K562 (cell line): ENCODE results near the gene YIF1A. TPM values are rescaled to one million over a fixed set of nuclear protein-coding genes. Genes with fewer than 3 reads are reported as not detected.
"Not testable (repeated sequence)": the region's sequence is repeated elsewhere in the genome, so short reads cannot be mapped to it uniquely, and the experiment has no call there.

Experiments
- ATAC-seq: fragments of 200-7000 bp; cut with Tn5 transposase; 3 replicates; pipeline ENCODE4 v1.9.1; 2020; ENCODE audit warnings: moderate library complexity
- BruUV-seq: library from RNA; stranded (reverse); fragments of 400-500 nt; replicated peaks from 2 replicates; lab custom pipeline; 2021; lab: Mats Ljungman, UMichigan
- CTCF ChIA-PET: fragments of 300-600 bp; formaldehyde crosslinking; extraction: SDS; loops from one replicate; lab custom pipeline; 2021; ENCODE audit warnings: low intra/inter-chr PET ratio; lab: Yijun Ruan, JAX
- POLR2A ChIA-PET: fragments of 300-600, 350-650 bp; sonication (Branson Sonifier 250); formaldehyde crosslinking; extraction: SDS; loops from one replicate; lab custom pipeline; 2021; ENCODE audit warnings: antibody characterized with exemption, inconsistent platforms; lab: Yijun Ruan, JAX
- DNase-seq, 4 experiments: peaks; one replicate each; pipeline versions ENCODE4 v3.0.0 to v3.0.0-alpha.2; 2011 to 2018; ENCODE audit warnings: low spot score in 3 of 4, mixed read lengths in 3 of 4; ENCODE audit errors: extremely low read depth in 1 of 4
- FAIRE-seq: peaks from 2 replicates; lab custom pipeline; 2011; peaks lifted over from hg19 to GRCh38; lab: Jason Lieb, UNC
- H2AFZ ChIP-seq: 2 replicates; pipeline ENCODE4 v1.6.0; 2011; ENCODE audit warnings: low read depth, low read length, control low read depth, inconsistent platforms
- H3K27ac ChIP-seq: fragments of 200-600 bp; 3 replicates; pipeline ENCODE4 v1.8.0; 2011; ENCODE audit warnings: low read depth, mild to moderate bottlenecking, control low read depth, inconsistent platforms, low read length, moderate library complexity, mixed read lengths; ENCODE audit errors: extremely low read depth
- H3K27me3 ChIP-seq, 2 experiments: fragments of 300-600 bp in 1 of 2; 2 replicates in 1 of 2; 3 replicates in 1 of 2; pipeline versions ENCODE4 v1.6.0 to v1.8.0; 2011; ENCODE audit warnings: inconsistent platforms in 2 of 2, low read length in 2 of 2, mild to moderate bottlenecking in 1 of 2, mixed read lengths in 1 of 2, moderate library complexity in 1 of 2; ENCODE audit not compliant: control insufficient read depth in 2 of 2, insufficient read depth in 2 of 2
- H3K36me3 ChIP-seq: fragments of 300-600 bp; 3 replicates; pipeline ENCODE4 v1.8.0; 2011; ENCODE audit warnings: mild to moderate bottlenecking, low read length, inconsistent platforms; ENCODE audit not compliant: control insufficient read depth, insufficient read depth
- H3K4me1 ChIP-seq, 2 experiments: fragments of 200-600 bp in 1 of 2; replicated peaks in 1 of 2; 2 replicates in 1 of 2; 3 replicates in 1 of 2; pipeline versions ENCODE4 v1.5.1 to v1.8.0; 2011; ENCODE audit warnings: inconsistent platforms in 2 of 2, low read length in 2 of 2, mild to moderate bottlenecking in 1 of 2, mixed read lengths in 1 of 2, moderate library complexity in 1 of 2; ENCODE audit not compliant: control insufficient read depth in 2 of 2, insufficient read depth in 2 of 2
- H3K4me2 ChIP-seq: 2 replicates; pipeline ENCODE4 v1.6.1; 2011; ENCODE audit warnings: low read length, control low read depth, inconsistent platforms, mixed read lengths; ENCODE audit not compliant: insufficient read depth
- H3K4me3 ChIP-seq: fragments of 200-600 bp; sonication (generic), shearing (Covaris generic); 2 replicates; pipeline ENCODE4 v1.5.1; 2016; ENCODE audit warnings: control low read depth, inconsistent platforms
- H3K79me2 ChIP-seq: fragments of 200-600 bp; 3 replicates; pipeline ENCODE4 v1.8.0; 2011; ENCODE audit warnings: low read length, inconsistent platforms; ENCODE audit not compliant: control insufficient read depth, insufficient read depth
- H3K9ac ChIP-seq, 2 experiments: 2 replicates each; pipeline versions ENCODE4 v1.6.0 to v1.6.1; 2011; ENCODE audit warnings: low read depth in 2 of 2, low read length in 2 of 2, control low read depth in 1 of 2, inconsistent platforms in 1 of 2, mild to moderate bottlenecking in 1 of 2, mixed read lengths in 1 of 2; ENCODE audit not compliant: insufficient read depth in 1 of 2
- H3K9me1 ChIP-seq: one replicate; pipeline ENCODE4 v1.6.0; 2011; ENCODE audit warnings: inconsistent platforms, mild to moderate bottlenecking, low read length, moderate library complexity; ENCODE audit not compliant: control insufficient read depth, insufficient read depth
- H3K9me3 ChIP-seq: replicated peaks from 2 replicates; pipeline ENCODE4 v1.5.1; 2011; ENCODE audit warnings: low read depth, low read length, inconsistent platforms; ENCODE audit not compliant: control insufficient read depth, insufficient read depth
- H4K20me1 ChIP-seq: replicated peaks from 2 replicates; pipeline ENCODE4 v1.6.1; 2011; ENCODE audit warnings: low read length, inconsistent platforms, mixed read lengths; ENCODE audit not compliant: control insufficient read depth, insufficient read depth
- HEY1 ChIP-seq: fragments of 250-450 bp; sonication (Bioruptor Pico); IDR thresholded peaks from 2 replicates; pipeline ENCODE4 v1.5.0; 2020; ENCODE audit warnings: mild to moderate bottlenecking, moderate library complexity, borderline replicate concordance
- HNRNPUL1 ChIP-seq: fragments of 200-400 bp; formaldehyde crosslinking; IDR thresholded peaks from 2 replicates; pipeline ENCODE4 v1.6.1; 2017; ENCODE audit warnings: low read length
- MTF1 ChIP-seq: fragments of 250-450 bp; sonication (Bioruptor Pico); IDR thresholded peaks from 2 replicates; pipeline ENCODE4 v1.9.0; 2021; ENCODE audit warnings: moderate library complexity, mild to moderate bottlenecking, inconsistent platforms, borderline replicate concordance
- POLR3G ChIP-seq: IDR thresholded peaks from 2 replicates; pipeline ENCODE4 v1.6.1; 2011; ENCODE audit not compliant: insufficient read length, insufficient replicate concordance; ENCODE audit errors: extremely low read depth
- SUPT5H ChIP-seq: fragments of 450-650 bp; IDR thresholded peaks from 2 replicates; pipeline ENCODE4 v1.6.1; 2016
- TAF7 ChIP-seq: fragments of 450-650 bp; IDR thresholded peaks from 2 replicates; pipeline ENCODE4 v1.6.1; 2016; ENCODE audit warnings: missing genetic modification characterization, missing compliant biosample characterization
- THRAP3 ChIP-seq: fragments of 450-650 bp; IDR thresholded peaks from 2 replicates; pipeline ENCODE4 v1.6.1; 2016; ENCODE audit warnings: mild to moderate bottlenecking, inconsistent platforms, borderline replicate concordance
- TRIM28 ChIP-seq: fragments of 450-650 bp; IDR thresholded peaks from 2 replicates; pipeline ENCODE4 v1.6.1; 2017
- ZFPM2 ChIP-seq: fragments of 250-450 bp; sonication (Bioruptor Pico); IDR thresholded peaks from 2 replicates; pipeline ENCODE4 v1.5.1; 2022; ENCODE audit warnings: mild to moderate bottlenecking
- WGBS: fragments of 100-300 bp; shearing (Covaris generic); methylation state at CpG from one replicate; pipeline ENCODE4 v1.1.6; 2016; ENCODE audit warnings: low coverage, mixed read lengths; ENCODE audit not compliant: insufficient coverage; ENCODE audit errors: missing lambda C conversion rate; 5-methylcytosine and 5-hydroxymethylcytosine counted together
- in situ Hi-C: fragments of 300-500 bp; cut with MboI; formaldehyde crosslinking; loops from 4 replicates; pipeline ENCODE4 v1.15.0; 2018; ENCODE audit warnings: inconsistent platforms, mixed read lengths
- intact Hi-C: fragments of 100-400 bp; cut with micrococcal nuclease; formaldehyde crosslinking; loops from 2 replicates; pipeline ENCODE4 v1.14.2; 2022
- polyA plus RNA-seq, 8 experiments: library from polyadenylated mRNA; depleted of rRNA in 4 of 8; stranded (reverse) in 5 of 8; unstranded in 3 of 8; fragments of >200 nt; fragmentation: Nextera tagmentation in 2 of 8; fragmentation: Illumina TruSeq in 1 of 8; extraction: Ambion mirVana in 2 of 8; extraction: Trizol in 1 of 8; gene quantifications; 2 replicates each; pipeline versions ENCODE4 v1.2.1 to v1.2.3, GENCODE V29; 2011 to 2014; ENCODE audit warnings: inconsistent platforms in 1 of 8, missing spikeins in 1 of 8
- total RNA-seq, 7 experiments: library from RNA; depleted of rRNA in 6 of 7; stranded (reverse); fragments of >200 nt in 6 of 7; fragmentation: Illumina TruSeq in 2 of 7; extraction: Trizol in 2 of 7; gene quantifications; 2 replicates each; pipeline versions ENCODE4 v1.2.1 to v1.2.3, GENCODE V29; 2011 to 2021; ENCODE audit warnings: low replicate concordance in 1 of 7
- TF ChIP-seq, protein P1 (sequence below): fragments of 450-650 bp; formaldehyde crosslinking; IDR thresholded peaks from 2 replicates; pipeline ENCODE4 v1.4.0; 2022; ENCODE audit warnings: missing genetic modification characterization
- TF ChIP-seq, protein P2 (sequence below): fragments of 200-800 bp; sonication (Bioruptor generic); IDR thresholded peaks from 2 replicates; pipeline ENCODE4 v1.6.1; 2017; ENCODE audit warnings: missing genetic modification characterization, missing compliant biosample characterization
- TF ChIP-seq, protein P3 (sequence below): IDR thresholded peaks from 3 replicates; pipeline ENCODE4 v1.6.1; 2011; ENCODE audit warnings: borderline replicate concordance, mild to moderate bottlenecking; ENCODE audit not compliant: insufficient read length, insufficient read depth

Gene YIF1A
- total and polyA plus RNA-seq, 9 of the 15 experiments (the other 6 are each of a cell fraction or from before 2014, with no cell fraction given), result 8.6 to 121 (median 77.2) TPM

DNA sequence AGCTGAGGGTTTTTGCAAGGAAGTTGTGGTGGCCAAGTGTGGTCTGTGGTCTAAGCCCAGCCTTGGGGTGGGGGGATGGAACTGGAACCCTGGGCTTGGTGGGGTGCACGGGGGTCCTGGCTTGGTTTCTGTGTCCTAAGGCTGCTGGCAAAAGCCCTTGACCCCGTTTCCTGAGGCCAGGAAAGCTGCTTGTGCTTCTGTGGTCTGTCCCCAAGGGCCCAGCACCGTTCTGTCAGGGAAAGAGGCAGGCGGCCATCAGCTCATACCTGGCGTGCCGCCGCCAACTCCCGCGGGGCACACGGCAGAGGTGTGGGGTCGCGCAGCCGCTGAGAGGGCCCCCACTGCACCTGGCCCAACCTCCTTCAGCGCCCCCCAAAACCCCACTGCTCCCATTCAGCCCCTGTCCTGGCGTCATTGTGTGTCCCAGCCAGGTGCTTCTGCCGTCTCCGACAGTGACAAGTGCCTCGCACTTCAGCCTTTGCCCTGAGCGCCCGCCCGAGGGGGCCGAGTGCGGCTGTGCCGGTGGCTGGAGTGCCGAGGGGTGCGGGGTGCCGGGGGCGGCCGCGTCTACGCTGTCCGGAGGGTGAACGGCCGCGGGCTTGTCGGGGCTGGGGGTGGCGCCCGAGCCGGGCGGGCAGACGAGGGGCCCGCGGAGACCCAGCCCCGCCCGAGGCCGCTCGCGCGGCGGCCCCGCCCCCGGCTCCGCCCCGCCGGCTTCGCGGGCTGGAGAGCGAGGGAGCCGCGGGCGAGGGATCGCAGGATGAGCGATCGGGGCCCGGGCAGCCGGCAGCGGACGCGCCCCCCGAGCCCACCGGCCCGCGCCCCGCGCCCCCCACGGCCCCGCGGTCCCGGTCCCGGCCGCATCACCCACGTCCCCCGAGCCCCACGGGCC is 11.2 kb downstream of the YIF1A start, which contains the start of gene CNIH2 (continued):
- TF ChIP-seq THRAP3 (no peak), MTF1 (CRISPR knock-in tag) (no peak), HNRNPUL1 (no peak), HEY1 (CRISPR knock-in tag) (no peak), TAF7 (no peak), POLR3G (no peak), TRIM28 (no peak), SUPT5H (peak; percentile 46), ZFPM2 (CRISPR knock-in tag) (no peak)
- TF ChIP-seq, protein P1, sequence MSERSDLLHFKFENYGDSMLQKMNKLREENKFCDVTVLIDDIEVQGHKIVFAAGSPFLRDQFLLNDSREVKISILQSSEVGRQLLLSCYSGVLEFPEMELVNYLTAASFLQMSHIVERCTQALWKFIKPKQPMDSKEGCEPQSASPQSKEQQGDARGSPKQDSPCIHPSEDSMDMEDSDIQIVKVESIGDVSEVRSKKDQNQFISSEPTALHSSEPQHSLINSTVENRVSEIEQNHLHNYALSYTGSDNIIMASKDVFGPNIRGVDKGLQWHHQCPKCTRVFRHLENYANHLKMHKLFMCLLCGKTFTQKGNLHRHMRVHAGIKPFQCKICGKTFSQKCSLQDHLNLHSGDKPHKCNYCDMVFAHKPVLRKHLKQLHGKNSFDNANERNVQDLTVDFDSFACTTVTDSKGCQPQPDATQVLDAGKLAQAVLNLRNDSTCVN (CRISPR knock-in tag), result no peak
- TF ChIP-seq, protein P2, sequence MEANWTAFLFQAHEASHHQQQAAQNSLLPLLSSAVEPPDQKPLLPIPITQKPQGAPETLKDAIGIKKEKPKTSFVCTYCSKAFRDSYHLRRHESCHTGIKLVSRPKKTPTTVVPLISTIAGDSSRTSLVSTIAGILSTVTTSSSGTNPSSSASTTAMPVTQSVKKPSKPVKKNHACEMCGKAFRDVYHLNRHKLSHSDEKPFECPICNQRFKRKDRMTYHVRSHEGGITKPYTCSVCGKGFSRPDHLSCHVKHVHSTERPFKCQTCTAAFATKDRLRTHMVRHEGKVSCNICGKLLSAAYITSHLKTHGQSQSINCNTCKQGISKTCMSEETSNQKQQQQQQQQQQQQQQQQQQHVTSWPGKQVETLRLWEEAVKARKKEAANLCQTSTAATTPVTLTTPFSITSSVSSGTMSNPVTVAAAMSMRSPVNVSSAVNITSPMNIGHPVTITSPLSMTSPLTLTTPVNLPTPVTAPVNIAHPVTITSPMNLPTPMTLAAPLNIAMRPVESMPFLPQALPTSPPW (CRISPR knock-in tag), result peak; percentile 21; the same call in 1 of the 2 replicates
- TF ChIP-seq, protein P3, sequence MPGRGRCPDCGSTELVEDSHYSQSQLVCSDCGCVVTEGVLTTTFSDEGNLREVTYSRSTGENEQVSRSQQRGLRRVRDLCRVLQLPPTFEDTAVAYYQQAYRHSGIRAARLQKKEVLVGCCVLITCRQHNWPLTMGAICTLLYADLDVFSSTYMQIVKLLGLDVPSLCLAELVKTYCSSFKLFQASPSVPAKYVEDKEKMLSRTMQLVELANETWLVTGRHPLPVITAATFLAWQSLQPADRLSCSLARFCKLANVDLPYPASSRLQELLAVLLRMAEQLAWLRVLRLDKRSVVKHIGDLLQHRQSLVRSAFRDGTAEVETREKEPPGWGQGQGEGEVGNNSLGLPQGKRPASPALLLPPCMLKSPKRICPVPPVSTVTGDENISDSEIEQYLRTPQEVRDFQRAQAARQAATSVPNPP, result no peak

DNA sequence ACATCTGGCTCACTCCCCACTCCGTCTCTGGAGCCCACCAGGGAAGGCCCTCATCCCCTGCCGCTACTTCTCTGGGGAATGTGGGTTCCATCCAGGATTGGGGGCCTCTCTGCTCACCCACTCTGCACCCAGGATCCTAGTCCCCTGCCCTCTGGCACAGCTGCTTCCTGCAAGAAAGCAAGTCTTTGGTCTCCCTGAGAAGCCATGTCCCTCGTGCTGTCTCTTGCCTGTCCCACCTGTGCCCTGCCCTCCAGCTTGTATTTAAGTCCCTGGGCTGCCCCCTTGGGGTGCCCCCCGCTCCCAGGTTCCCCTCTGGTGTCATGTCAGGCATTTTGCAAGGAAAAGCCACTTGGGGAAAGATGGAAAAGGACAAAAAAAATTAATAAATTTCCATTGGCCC is 11.9 kb downstream of the YIF1A start:
- POLR2A ChIA-PET, result interaction anchor here (0.7 to 1.5 kb wide), 3 partner anchors 9 to 197 kb away, joined by 3 to 5 read pairs (median 3); partner anchors contain the start of gene YIF1A
- CTCF ChIA-PET, result not testable (repeated sequence)
- WGBS, result 66% methylated on average over 4 of the region's 4 CpGs

More for the DNA sequence above, 11.9 kb downstream of the YIF1A start:
- H3K9me3 ChIP-seq, H3K79me2 ChIP-seq, in situ Hi-C loops, H4K20me1 ChIP-seq, intact Hi-C loops, DNase-seq, H3K9me1 ChIP-seq, FAIRE-seq, H3K9ac ChIP-seq, H3K4me2 ChIP-seq, H3K27me3 ChIP-seq, H3K27ac ChIP-seq, H3K4me3 ChIP-seq, H2AFZ ChIP-seq: not testable (repeated sequence)
- peak; percentile 3; the same call in 1 of the 3 replicates for ATAC-seq
- Histone ChIP-seq H3K36me3 (peaks cover 43% of the 10 kb centered on the region), H3K4me1 (peaks cover 0 to 18% of the 10 kb centered on the region in 2 experiments; a peak in 2 of 5 replicates)
- TSS peak; percentile 39 for BruUV-seq
